DLD1 (cell line): ENCODE data around the gene ITPRID1.

ENCODE experiments used
- in situ Hi-C: cut with HindIII; loops from 2 replicates; pipeline ENCODE4 v1.10.0; 2017; ENCODE audit warnings: low sequenced_read_pairs

ITPRID1 gene

DNA sequence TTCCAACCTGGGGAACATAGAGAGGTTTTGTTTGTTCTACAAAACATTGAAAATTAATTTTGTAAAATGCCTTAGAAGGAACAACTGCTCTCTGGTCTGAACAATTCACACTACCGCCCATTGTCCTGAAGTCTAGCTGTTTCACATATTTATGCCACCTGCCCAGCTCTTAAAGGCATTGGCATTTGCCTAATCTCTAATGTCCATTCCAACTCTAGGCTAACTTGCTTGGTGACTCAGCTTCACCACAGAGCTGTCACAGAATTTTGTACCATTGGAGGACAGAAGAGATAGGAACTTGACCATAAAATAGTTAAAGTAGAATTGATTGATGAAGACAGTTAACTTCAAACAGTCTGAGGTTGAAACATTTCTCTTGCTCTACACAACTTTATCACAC lies 119.6 kb downstream of the ITPRID1 start:
- in situ Hi-C loops = no loop called here

- in situ Hi-C loops = no loop called here
These were observed 120.1 kb downstream of the ITPRID1 start for GRCh38 chr7:31633894-31634494.

DNA sequence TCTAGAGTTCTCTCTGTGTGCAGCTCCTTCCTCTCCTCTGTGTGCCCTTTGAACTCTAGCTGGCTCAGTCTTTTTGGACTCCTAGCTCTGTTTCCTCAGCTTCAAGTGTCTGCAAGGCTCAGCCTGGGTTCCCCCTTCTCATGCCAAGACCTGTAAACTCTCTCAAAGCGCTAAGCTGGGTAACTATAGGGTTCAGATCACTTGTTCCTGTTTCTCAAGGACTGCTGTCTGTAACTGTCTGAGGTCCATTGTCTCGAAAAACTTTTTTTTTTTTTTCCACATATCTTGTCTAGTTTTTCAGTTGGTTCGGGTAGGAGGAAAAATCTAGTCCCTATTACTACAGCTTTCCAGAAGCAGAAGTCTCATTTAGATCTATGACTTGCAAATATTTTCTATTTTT lies 126.5 kb downstream of the ITPRID1 start:
- in situ Hi-C loops = no loop called here

GRCh38 chr7:31642681-31643115 lies 128.8 kb downstream of the ITPRID1 start:
- in situ Hi-C loops = no loop called here

DNA sequence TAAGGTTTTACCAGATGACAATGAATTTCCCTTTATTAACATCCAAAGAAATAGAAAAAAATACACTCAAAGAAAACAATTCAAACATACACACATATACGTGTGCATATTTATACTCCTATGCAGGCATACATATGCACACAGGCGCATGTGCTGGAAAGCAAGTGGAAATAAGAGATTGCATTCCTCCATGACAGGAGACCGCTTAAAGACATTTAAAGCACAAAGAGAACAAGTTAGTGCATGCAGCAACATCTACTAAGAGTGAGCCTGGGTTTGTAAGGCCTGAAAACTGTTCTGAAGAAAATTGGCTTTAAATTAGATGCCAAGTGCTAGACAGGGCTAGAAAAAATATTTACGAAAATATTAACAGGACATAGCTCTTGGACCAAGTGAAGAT lies 133.1 kb downstream of the ITPRID1 start:
- in situ Hi-C loops = no loop called here

GRCh38 chr7:31647511-31647910 lies 133.6 kb downstream of the ITPRID1 start:
- in situ Hi-C loops = no loop called here

- in situ Hi-C loops = no loop called here
These were observed 134.4 kb downstream of the ITPRID1 start for GRCh38 chr7:31648288-31648687.

- in situ Hi-C loops = no loop called here
These were observed 135.0 kb downstream of the ITPRID1 start for GRCh38 chr7:31648880-31649279.

GRCh38 chr7:31651234-31652062 lies 137.6 kb downstream of the ITPRID1 start:
- in situ Hi-C loops = no loop called here

DNA sequence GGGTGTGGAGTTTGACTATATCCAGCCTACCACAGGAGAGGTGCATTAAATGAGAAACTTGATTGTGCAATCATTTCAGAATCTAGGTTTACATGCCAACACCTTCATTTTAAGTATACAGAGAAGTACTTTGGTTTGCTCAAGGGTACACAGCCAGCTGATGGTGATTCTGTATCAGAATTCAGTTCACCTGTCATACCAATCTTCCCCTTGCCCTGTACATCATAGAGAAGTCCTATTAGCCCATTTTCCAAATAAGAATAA lies 138.1 kb downstream of the ITPRID1 start:
- in situ Hi-C loops = no loop called here

DNA sequence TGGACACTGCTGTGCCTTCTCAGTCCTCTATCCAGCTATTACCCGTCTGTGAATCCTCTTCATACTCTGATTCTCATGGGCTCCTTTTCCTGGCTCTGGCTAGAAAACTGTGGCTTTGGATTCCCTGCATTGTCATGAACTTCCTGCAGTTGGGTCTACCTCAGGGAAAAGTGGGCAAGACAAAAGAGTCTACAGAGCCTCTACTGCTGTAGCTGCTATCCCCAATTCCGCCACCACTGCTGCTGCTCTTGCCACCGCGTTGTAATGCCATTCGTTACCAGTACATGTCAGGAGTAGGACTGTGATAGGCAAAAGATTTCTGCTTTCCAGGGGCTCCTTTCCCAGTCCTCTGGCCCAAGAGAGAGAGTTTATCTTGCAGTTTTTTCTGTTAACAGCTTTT lies 149.2 kb downstream of the ITPRID1 start:
- in situ Hi-C loops = no loop called here

- in situ Hi-C loops = no loop called here
These were observed 151.0 kb downstream of the ITPRID1 start for GRCh38 chr7:31664890-31665289.

- in situ Hi-C loops = no loop called here
These were observed 151.7 kb downstream of the ITPRID1 start for GRCh38 chr7:31665546-31665945.

GRCh38 chr7:31669461-31669860 lies 155.6 kb downstream of the ITPRID1 start:
- in situ Hi-C loops = no loop called here

DNA sequence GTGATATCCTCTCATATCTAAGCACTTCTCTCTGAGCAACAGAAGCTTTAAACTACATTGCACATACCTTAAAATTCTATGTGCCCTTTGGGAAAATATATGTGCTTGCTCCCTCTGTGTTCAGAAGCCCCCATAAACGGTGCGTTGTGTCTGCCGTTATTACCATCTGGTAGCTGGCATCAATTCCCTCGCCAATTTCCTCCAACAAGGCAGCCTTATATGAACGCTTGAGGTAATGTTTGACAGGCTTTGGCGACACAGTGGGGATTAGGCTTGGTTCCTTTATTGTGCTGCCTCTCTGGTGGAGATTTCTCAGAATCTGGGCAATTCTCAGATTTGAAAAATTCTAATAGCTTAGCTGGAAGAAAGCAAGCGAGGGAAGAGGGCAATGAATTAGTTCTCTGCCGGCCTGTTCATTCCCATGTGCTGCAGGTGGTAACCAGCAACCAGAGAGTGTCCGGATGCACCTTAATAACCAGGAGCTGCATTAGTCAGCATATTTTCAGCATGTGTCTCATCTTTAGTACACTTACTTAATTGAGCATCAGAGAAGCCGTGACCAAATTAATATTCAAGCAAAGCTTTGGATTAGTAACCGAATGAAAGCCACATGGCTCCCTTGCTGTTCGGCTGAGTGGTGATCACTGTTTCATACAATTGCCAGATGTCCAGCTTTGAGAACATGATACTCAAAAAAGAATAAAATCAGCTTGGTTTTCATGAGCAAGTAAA lies 165.8 kb downstream of the ITPRID1 start:
- in situ Hi-C loops = no loop called here

GRCh38 chr7:31683445-31684225 lies 169.7 kb downstream of the ITPRID1 start:
- in situ Hi-C loops = no loop called here

DNA sequence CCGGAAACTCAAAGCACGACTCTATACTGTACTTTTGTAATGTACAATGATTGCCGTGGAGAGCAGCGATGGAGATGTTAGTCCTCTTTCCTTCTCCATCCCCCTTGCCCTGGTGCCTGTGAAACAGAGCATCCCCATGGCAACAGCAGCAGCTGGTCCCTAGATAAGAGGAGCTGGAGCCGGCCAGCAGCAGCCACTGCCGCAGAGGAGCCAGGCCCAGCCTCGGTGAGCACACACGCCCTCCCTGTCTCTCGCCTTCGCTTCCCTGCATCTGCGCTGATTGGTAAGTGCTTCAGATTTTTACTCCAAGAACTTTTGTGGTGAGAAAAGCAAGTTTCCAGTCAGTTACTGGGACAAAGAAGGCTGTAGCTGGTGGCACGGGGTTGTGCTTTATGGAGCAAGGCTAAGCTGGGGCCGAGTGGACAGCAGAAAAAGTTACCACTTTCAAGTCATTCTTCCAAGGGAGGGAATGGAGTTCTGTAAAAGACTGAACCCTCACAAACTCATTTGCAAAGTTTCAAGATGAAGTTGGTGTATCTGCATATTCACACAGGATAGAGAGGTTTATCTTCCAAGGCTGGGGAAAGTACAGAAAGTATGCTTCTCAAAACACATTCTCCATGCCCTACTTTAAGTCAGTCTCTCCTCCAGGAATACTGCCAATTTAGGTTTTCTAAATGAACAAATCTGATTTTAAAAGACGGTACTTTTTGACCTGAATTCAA lies 173.3 kb downstream of the ITPRID1 start, which contains the start of gene PPP1R17:
PPP1R17 (plus strand) TSS at position 192 of the 725 bp plus-strand sequence. CDS start 5,227 bp downstream, outside the sequence.
- in situ Hi-C loops = no loop called here

GRCh38 chr7:31688372-31688771 lies 174.5 kb downstream of the ITPRID1 start:
- in situ Hi-C loops = no loop called here

DNA sequence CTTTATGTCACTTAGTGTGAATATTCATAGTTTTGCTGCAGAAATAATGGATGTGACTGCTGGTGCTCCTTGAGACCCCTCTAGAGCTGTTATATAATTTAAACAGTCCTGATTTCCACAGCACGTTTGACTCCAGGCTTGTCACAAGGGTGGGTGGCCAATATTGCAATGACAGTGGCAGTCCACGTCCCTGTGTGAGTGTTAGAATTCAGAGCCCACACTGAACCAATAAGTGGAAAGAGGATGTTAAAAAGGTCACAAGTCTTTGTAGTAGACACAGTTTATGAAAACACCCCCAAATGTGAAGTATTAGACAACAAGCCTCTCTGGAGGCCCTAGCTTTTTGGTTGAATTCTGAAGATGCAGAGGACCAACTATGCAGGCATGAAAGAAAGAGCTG lies 175.1 kb downstream of the ITPRID1 start:
- in situ Hi-C loops = no loop called here

GRCh38 chr7:31690935-31691334 lies 177.0 kb downstream of the ITPRID1 start:
- in situ Hi-C loops = no loop called here
